ENCODE data around the gene DLX2. TPM values are rescaled to one million over a fixed set of nuclear protein-coding genes. Genes with fewer than 3 reads are reported as not detected.

The DLX2 gene
- total and polyA plus RNA-seq, 2 donors (not counting 3 experiments of a cell fraction or from before 2014, with no cell fraction given), result not detected

GRCh38 chr2:172066394-172066886 lies 36.3 kb downstream of the DLX2 start:
- no peaks in the 10 kb centered on the region for H3K79me2 ChIP-seq (ENCODE audit: control insufficient read depth, insufficient read depth, low read length)
- H3K27ac ChIP-seq (ENCODE audit: insufficient read depth, low read depth, low read length), result no peak overlapping the region
- BruUV-seq (replicated peaks), result no TSS peak
- intact Hi-C loops (cut with micrococcal nuclease), result no loop called here
- no peak overlapping the region for H3K9ac ChIP-seq (replicated peaks; ENCODE audit: extremely low read depth, insufficient read depth, low read length)
- no peak overlapping the region for H3K4me2 ChIP-seq (ENCODE audit: insufficient read depth, low read length)
- no peak overlapping the region for H2AFZ ChIP-seq (ENCODE audit: low read depth, low read length)
- no peaks in the 10 kb centered on the region for H3K27me3 ChIP-seq (ENCODE audit: control insufficient read depth in 2 of 2, insufficient read depth in 2 of 2, low read length in 2 of 2)
- ChIA-PET POLR2A (no interaction called here), CTCF (no interaction called here)
- dilution Hi-C loops (cut with MboI; ENCODE audit: extremely low pct_ligation_motif_present, low sequenced_read_pairs), result no loop called here
- no peaks in the 10 kb centered on the region for H3K9me3 ChIP-seq (replicated peaks; ENCODE audit: control insufficient read depth, insufficient read depth, low read length)
- no peak for TF ChIP-seq MAX (IDR thresholded peaks at IDR 0.05; ENCODE audit: insufficient read depth, insufficient read length)
- no peak for TF ChIP-seq GATA2 (IDR thresholded peaks at IDR 0.05; ENCODE audit: insufficient read depth, insufficient read length, low read depth, low read length)
- TF ChIP-seq FOS (IDR thresholded peaks at IDR 0.05; ENCODE audit: borderline replicate concordance, insufficient read depth, low read length), result no peak
- TF ChIP-seq JUN (IDR thresholded peaks at IDR 0.05; ENCODE audit: borderline replicate concordance, insufficient read depth, insufficient read length, low read depth), result no peak
- H3K9me1 ChIP-seq (replicated peaks; ENCODE audit: control insufficient read depth, extremely low read depth, insufficient read depth, low read length), result no peaks in the 10 kb centered on the region
- no peak overlapping the region for H3K4me3 ChIP-seq (replicated peaks in 1 of 3; ENCODE audit: insufficient read depth in 1 of 3, low read depth in 1 of 3, low read length in 3 of 3)
- no peaks in the 10 kb centered on the region for H4K20me1 ChIP-seq (replicated peaks; ENCODE audit: control insufficient read depth, extremely low read depth, insufficient read depth, low read length)
- no peaks in the 10 kb centered on the region for H3K36me3 ChIP-seq (ENCODE audit: control insufficient read depth in 2 of 2, extremely low read depth in 1 of 2, insufficient read depth in 2 of 2, low read length in 2 of 2)
- no peak for DNase-seq (ENCODE audit: low read depth, low spot score)
- no peaks in the 10 kb centered on the region for H3K4me1 ChIP-seq (ENCODE audit: control insufficient read depth, extremely low read depth, insufficient read depth, low read length)
- FAIRE-seq, result no peak

- Histone ChIP-seq H3K9me1 (replicated peaks; ENCODE audit: control insufficient read depth, extremely low read depth, insufficient read depth, low read length) (no peaks in the 10 kb centered on the region), H4K20me1 (replicated peaks; ENCODE audit: control insufficient read depth, extremely low read depth, insufficient read depth, low read length) (no peaks in the 10 kb centered on the region), H3K9me3 (replicated peaks; ENCODE audit: control insufficient read depth, insufficient read depth, low read length) (no peaks in the 10 kb centered on the region), H3K79me2 (ENCODE audit: control insufficient read depth, insufficient read depth, low read length) (no peaks in the 10 kb centered on the region), H3K9ac (replicated peaks; ENCODE audit: extremely low read depth, insufficient read depth, low read length) (no peak overlapping the region), H3K4me2 (ENCODE audit: insufficient read depth, low read length) (no peak overlapping the region), H3K4me3 (replicated peaks in 1 of 3; ENCODE audit: insufficient read depth in 1 of 3, low read depth in 1 of 3, low read length in 3 of 3) (no peak overlapping the region), H2AFZ (ENCODE audit: low read depth, low read length) (no peak overlapping the region), H3K27ac (ENCODE audit: insufficient read depth, low read depth, low read length) (no peak overlapping the region), H3K4me1 (ENCODE audit: control insufficient read depth, extremely low read depth, insufficient read depth, low read length) (no peaks in the 10 kb centered on the region), H3K27me3 (ENCODE audit: control insufficient read depth in 2 of 2, insufficient read depth in 2 of 2, low read length in 2 of 2) (no peaks in the 10 kb centered on the region), H3K36me3 (ENCODE audit: control insufficient read depth in 2 of 2, extremely low read depth in 1 of 2, insufficient read depth in 2 of 2, low read length in 2 of 2) (no peaks in the 10 kb centered on the region)
- DNase-seq (ENCODE audit: low read depth, low spot score), result no peak
- BruUV-seq (replicated peaks), result no TSS peak
- ChIA-PET POLR2A (no interaction called here), CTCF (no interaction called here)
- dilution Hi-C loops (cut with MboI; ENCODE audit: extremely low pct_ligation_motif_present, low sequenced_read_pairs) (no loop called here), intact Hi-C loops (cut with micrococcal nuclease) (no loop called here)
- no peak for FAIRE-seq
- TF ChIP-seq MYC (IDR thresholded peaks at IDR 0.05; ENCODE audit: low read depth, low read length) (no peak), FOS (IDR thresholded peaks at IDR 0.05; ENCODE audit: borderline replicate concordance, insufficient read depth, low read length) (no peak), JUN (IDR thresholded peaks at IDR 0.05; ENCODE audit: borderline replicate concordance, insufficient read depth, insufficient read length, low read depth) (no peak), POLR2AphosphoS5 (IDR thresholded peaks at IDR 0.05; ENCODE audit: insufficient read depth, low read depth, low read length) (no peak), CTCF (IDR thresholded peaks at IDR 0.05; ENCODE audit: extremely low read depth in 1 of 2, insufficient read depth in 1 of 2, low read depth in 1 of 2, low read length in 2 of 2) (no peak), EZH2 (IDR thresholded peaks at IDR 0.05; ENCODE audit: borderline replicate concordance, low read depth, low read length, severe bottlenecking) (no peak), GATA2 (IDR thresholded peaks at IDR 0.05; ENCODE audit: insufficient read depth, insufficient read length, low read depth, low read length) (no peak)
Observed at GRCh38 chr2:172065111-172065510, 37.6 kb downstream of the DLX2 start.
